Right lobe of liver (tissue), 4 donors: Measurements from ENCODE around the gene COX6A2.

Source experiments
- POLR2A ChIP-seq: fragments of 450-650 bp; IDR thresholded peaks from one replicate; pipeline ENCODE4 v1.6.1; 2017; ENCODE audit warnings: antibody characterized with exemption, mild to moderate bottlenecking
- TF ChIP-seq, protein P1 (sequence below), 4 donors: fragments of 200-600 bp in 3 of 4; fragments of 450-650 bp in 1 of 4; IDR thresholded peaks; one replicate each; pipeline versions ENCODE4 v1.5.1 to v1.8.0; 2016 to 2022; ENCODE audit warnings: antibody characterized with exemption in 4 of 4, mild to moderate bottlenecking in 2 of 4
- donor health status: DM: no; HTN: no; CAD: no.
- donor health status: DM: no; HTN: no; CAD: no.
- donor health status: DM: no; HTN: yes; CAD: no.

- TF ChIP-seq, protein P1, sequence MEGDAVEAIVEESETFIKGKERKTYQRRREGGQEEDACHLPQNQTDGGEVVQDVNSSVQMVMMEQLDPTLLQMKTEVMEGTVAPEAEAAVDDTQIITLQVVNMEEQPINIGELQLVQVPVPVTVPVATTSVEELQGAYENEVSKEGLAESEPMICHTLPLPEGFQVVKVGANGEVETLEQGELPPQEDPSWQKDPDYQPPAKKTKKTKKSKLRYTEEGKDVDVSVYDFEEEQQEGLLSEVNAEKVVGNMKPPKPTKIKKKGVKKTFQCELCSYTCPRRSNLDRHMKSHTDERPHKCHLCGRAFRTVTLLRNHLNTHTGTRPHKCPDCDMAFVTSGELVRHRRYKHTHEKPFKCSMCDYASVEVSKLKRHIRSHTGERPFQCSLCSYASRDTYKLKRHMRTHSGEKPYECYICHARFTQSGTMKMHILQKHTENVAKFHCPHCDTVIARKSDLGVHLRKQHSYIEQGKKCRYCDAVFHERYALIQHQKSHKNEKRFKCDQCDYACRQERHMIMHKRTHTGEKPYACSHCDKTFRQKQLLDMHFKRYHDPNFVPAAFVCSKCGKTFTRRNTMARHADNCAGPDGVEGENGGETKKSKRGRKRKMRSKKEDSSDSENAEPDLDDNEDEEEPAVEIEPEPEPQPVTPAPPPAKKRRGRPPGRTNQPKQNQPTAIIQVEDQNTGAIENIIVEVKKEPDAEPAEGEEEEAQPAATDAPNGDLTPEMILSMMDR (IDR thresholded peaks at IDR 0.05) = no peak
- no peak for TF ChIP-seq POLR2A
These were observed 28.8 kb upstream of the COX6A2 start for GRCh38 chr16:31456988-31457360.
